Measurements from ENCODE around the gene SSX4.
"Not testable (repeated sequence)": the region's sequence is repeated elsewhere in the genome, so short reads cannot be mapped to it uniquely, and the experiment has no call there.

Gene SSX4

GRCh38 chrX:48383239-48383638 is at the start of gene SSX4:
TSS of gene SSX4 (plus strand) at chrX:48383539. CDS start at chrX:48384054, 515 bp downstream.
- DNase-seq: not testable (repeated sequence)

- not testable (repeated sequence) for DNase-seq
Observed at GRCh38 chrX:48346059-48346458, 37.3 kb upstream of the SSX4 start.

GRCh38 chrX:48356315-48357094 is 26.8 kb upstream of the SSX4 start, which contains the start of gene SSX3:
TSS of gene SSX3 (minus strand) at chrX:48356703. CDS start at chrX:48355249, 1,454 bp downstream.
- not testable (repeated sequence) for DNase-seq

- DNase-seq: no peak
Observed at GRCh38 chrX:48357681-48358080, 25.7 kb upstream of the SSX4 start.

GRCh38 chrX:48359281-48359680 is 24.1 kb upstream of the SSX4 start:
- DNase-seq: not testable (repeated sequence)

GRCh38 chrX:48367717-48368408 is 15.5 kb upstream of the SSX4 start:
- DNase-seq: not testable (repeated sequence)

- DNase-seq: not testable (repeated sequence)
Observed at GRCh38 chrX:48370408-48370807, 12.9 kb upstream of the SSX4 start.

- not testable (repeated sequence) for DNase-seq
Observed at GRCh38 chrX:48396931-48397330, 13.6 kb downstream of the SSX4 start.

- DNase-seq: not testable (repeated sequence)
Observed at GRCh38 chrX:48397825-48398224, 14.5 kb downstream of the SSX4 start.

- not testable (repeated sequence) for DNase-seq
Observed at GRCh38 chrX:48411860-48412259, 28.5 kb downstream of the SSX4 start, which contains the start of gene SSX4B. TSS of gene SSX4B (minus strand) at chrX:48411960. CDS start at chrX:48411372, 588 bp downstream.

- not testable (repeated sequence) for DNase-seq
Observed at GRCh38 chrX:48427027-48427716, 43.8 kb downstream of the SSX4 start.

GRCh38 chrX:48429606-48430005 is 46.3 kb downstream of the SSX4 start:
- DNase-seq: not testable (repeated sequence)

- DNase-seq: not testable (repeated sequence)
Observed at GRCh38 chrX:48430166-48430565, 46.8 kb downstream of the SSX4 start.

- not testable (repeated sequence) for DNase-seq
Observed at GRCh38 chrX:48433713-48434112, 50.4 kb downstream of the SSX4 start.
